Activated naive CD4-positive, alpha-beta T cell treated with anti-CD3 and anti-CD28 coated beads, Interleukin-2, amount 50 U/mL, for 24 hours (primary cell): ENCODE data around the gene SPIRE2.
"Not testable (repeated sequence)": the region's sequence is repeated elsewhere in the genome, so short reads cannot be mapped to it uniquely, and the experiment has no call there.

Experiments used
- H3K27ac Mint-ChIP-seq: one replicate; pipeline ENCODE4 v1.8.0; 2021; ENCODE audit warnings: mild to moderate bottlenecking, mixed read lengths
- H3K27me3 Mint-ChIP-seq: one replicate; pipeline ENCODE4 v1.8.0; 2021; ENCODE audit warnings: mixed read lengths
- H3K36me3 Mint-ChIP-seq: one replicate; pipeline ENCODE4 v1.8.0; 2021; ENCODE audit warnings: mixed read lengths
- H3K4me1 Mint-ChIP-seq: one replicate; pipeline ENCODE4 v1.8.0; 2021; ENCODE audit warnings: mixed read lengths
- H3K4me3 Mint-ChIP-seq: one replicate; pipeline ENCODE4 v1.8.0; 2021; ENCODE audit warnings: mild to moderate bottlenecking, mixed read lengths
- H3K9me3 Mint-ChIP-seq: one replicate; pipeline ENCODE4 v1.8.0; 2021; ENCODE audit warnings: mixed read lengths

The SPIRE2 gene

GRCh38 chr16:89867918-89868317, 39.6 kb downstream of the SPIRE2 start:
- Mint-ChIP-seq H3K36me3 (no peaks in the 10 kb centered on the region), H3K27ac (no peak overlapping the region), H3K4me1 (peaks cover 29% of the 10 kb centered on the region)

GRCh38 chr16:89869911-89870310, 41.6 kb downstream of the SPIRE2 start:
- Mint-ChIP-seq H3K36me3 (peaks cover under 1% of the 10 kb centered on the region), H3K9me3 (no peaks in the 10 kb centered on the region), H3K27me3 (no peaks in the 10 kb centered on the region), H3K27ac (no peak overlapping the region), H3K4me1 (peaks cover 12% of the 10 kb centered on the region), H3K4me3 (no peak overlapping the region)

More at GRCh38 chr16:89867918-89868317, 39.6 kb downstream of the SPIRE2 start:
- Mint-ChIP-seq H3K27me3 (no peaks in the 10 kb centered on the region), H3K9me3 (no peaks in the 10 kb centered on the region), H3K4me3 (no peak overlapping the region)

GRCh38 chr16:89870440-89870839, 42.2 kb downstream of the SPIRE2 start:
- Mint-ChIP-seq H3K9me3 (no peaks in the 10 kb centered on the region), H3K27me3 (no peaks in the 10 kb centered on the region), H3K4me1 (peaks cover 13% of the 10 kb centered on the region), H3K36me3 (peaks cover 5% of the 10 kb centered on the region), H3K27ac (peak overlapping the region; percentile 23), H3K4me3 (no peak overlapping the region)

- Mint-ChIP-seq H3K27ac (no peak overlapping the region), H3K27me3 (no peaks in the 10 kb centered on the region), H3K4me1 (peaks cover 13% of the 10 kb centered on the region), H3K9me3 (no peaks in the 10 kb centered on the region), H3K4me3 (peak overlapping the region; percentile 91), H3K36me3 (peaks cover 5% of the 10 kb centered on the region)
These were observed 43.6 kb downstream of the SPIRE2 start for GRCh38 chr16:89871895-89872294.

- H3K36me3 Mint-ChIP-seq, result peaks cover 5% of the 10 kb centered on the region
- no peaks in the 10 kb centered on the region for H3K27me3 Mint-ChIP-seq
- H3K27ac Mint-ChIP-seq, result peak within 1 kb of the TSS; percentile 96
- H3K9me3 Mint-ChIP-seq, result no peaks in the 10 kb centered on the region
- peaks cover 20% of the 10 kb centered on the region for H3K4me1 Mint-ChIP-seq
- peak within 1 kb of the TSS; percentile 91 for H3K4me3 Mint-ChIP-seq
These were observed 45.1 kb downstream of the SPIRE2 start, which contains the start of gene TCF25 for GRCh38 chr16:89873109-89873971. TCF25 (plus strand) TSS chr16:89873592; CDS start chr16:89873668, 76 bp downstream.

- Mint-ChIP-seq H3K9me3 (no peaks in the 10 kb centered on the region), H3K4me3 (peak overlapping the region; percentile 91), H3K36me3 (peaks cover 5% of the 10 kb centered on the region), H3K27ac (peak overlapping the region; percentile 96), H3K27me3 (no peaks in the 10 kb centered on the region), H3K4me1 (peaks cover 20% of the 10 kb centered on the region)
These were observed 45.9 kb downstream of the SPIRE2 start for GRCh38 chr16:89873972-89874689.

- H3K9me3 Mint-ChIP-seq, H3K27me3 Mint-ChIP-seq, H3K4me3 Mint-ChIP-seq, H3K27ac Mint-ChIP-seq: not testable (repeated sequence)
- peaks cover 24% of the 10 kb centered on the region for H3K4me1 Mint-ChIP-seq
- H3K36me3 Mint-ChIP-seq, result peaks cover 13% of the 10 kb centered on the region
These were observed 50.8 kb downstream of the SPIRE2 start for GRCh38 chr16:89879123-89879522.

- peaks cover 16% of the 10 kb centered on the region for H3K36me3 Mint-ChIP-seq
- H3K4me3 Mint-ChIP-seq, result no peak overlapping the region
- no peaks in the 10 kb centered on the region for H3K9me3 Mint-ChIP-seq
- peaks cover 22% of the 10 kb centered on the region for H3K4me1 Mint-ChIP-seq
- H3K27ac Mint-ChIP-seq, result no peak overlapping the region
- no peaks in the 10 kb centered on the region for H3K27me3 Mint-ChIP-seq
These were observed 52.4 kb downstream of the SPIRE2 start for GRCh38 chr16:89880477-89881367.

GRCh38 chr16:89881368-89881730, 53.1 kb downstream of the SPIRE2 start:
- H3K27me3 Mint-ChIP-seq, result no peaks in the 10 kb centered on the region
- H3K36me3 Mint-ChIP-seq, result peaks cover 16% of the 10 kb centered on the region
- no peak overlapping the region for H3K4me3 Mint-ChIP-seq
- H3K9me3 Mint-ChIP-seq, result no peaks in the 10 kb centered on the region
- no peak overlapping the region for H3K27ac Mint-ChIP-seq
- peaks cover 22% of the 10 kb centered on the region for H3K4me1 Mint-ChIP-seq

GRCh38 chr16:89883346-89884040, 55.2 kb downstream of the SPIRE2 start:
- H3K4me3 Mint-ChIP-seq, result no peak overlapping the region
- H3K36me3 Mint-ChIP-seq, result peaks cover 16% of the 10 kb centered on the region
- no peaks in the 10 kb centered on the region for H3K9me3 Mint-ChIP-seq
- H3K4me1 Mint-ChIP-seq, result peaks cover 15% of the 10 kb centered on the region
- H3K27ac Mint-ChIP-seq, result no peak overlapping the region
- no peaks in the 10 kb centered on the region for H3K27me3 Mint-ChIP-seq

GRCh38 chr16:89884041-89884421, 55.8 kb downstream of the SPIRE2 start:
- Mint-ChIP-seq H3K4me1 (peaks cover 15% of the 10 kb centered on the region), H3K9me3 (no peaks in the 10 kb centered on the region), H3K36me3 (peaks cover 16% of the 10 kb centered on the region), H3K4me3 (no peak overlapping the region), H3K27me3 (no peaks in the 10 kb centered on the region), H3K27ac (no peak overlapping the region)

GRCh38 chr16:89887243-89887642, 59.0 kb downstream of the SPIRE2 start:
- Mint-ChIP-seq H3K9me3 (no peaks in the 10 kb centered on the region), H3K4me3 (no peak overlapping the region), H3K36me3 (peaks cover 18% of the 10 kb centered on the region), H3K27me3 (no peaks in the 10 kb centered on the region), H3K27ac (no peak overlapping the region), H3K4me1 (peaks cover 17% of the 10 kb centered on the region)

GRCh38 chr16:89890200-89890599, 61.9 kb downstream of the SPIRE2 start:
- no peak overlapping the region for H3K27ac Mint-ChIP-seq
- no peak overlapping the region for H3K4me3 Mint-ChIP-seq
- peaks cover 11% of the 10 kb centered on the region for H3K4me1 Mint-ChIP-seq
- H3K36me3 Mint-ChIP-seq, result peaks cover 9% of the 10 kb centered on the region
- no peaks in the 10 kb centered on the region for H3K27me3 Mint-ChIP-seq
- H3K9me3 Mint-ChIP-seq, result no peaks in the 10 kb centered on the region

- Mint-ChIP-seq H3K9me3 (no peaks in the 10 kb centered on the region), H3K36me3 (peaks cover 6% of the 10 kb centered on the region), H3K4me3 (no peak overlapping the region), H3K27ac (no peak overlapping the region), H3K4me1 (peaks cover 8% of the 10 kb centered on the region), H3K27me3 (no peaks in the 10 kb centered on the region)
These were observed 62.8 kb downstream of the SPIRE2 start for GRCh38 chr16:89890886-89891657.
